ENCODE results near the gene CTRL.

Gene CTRL

DNA sequence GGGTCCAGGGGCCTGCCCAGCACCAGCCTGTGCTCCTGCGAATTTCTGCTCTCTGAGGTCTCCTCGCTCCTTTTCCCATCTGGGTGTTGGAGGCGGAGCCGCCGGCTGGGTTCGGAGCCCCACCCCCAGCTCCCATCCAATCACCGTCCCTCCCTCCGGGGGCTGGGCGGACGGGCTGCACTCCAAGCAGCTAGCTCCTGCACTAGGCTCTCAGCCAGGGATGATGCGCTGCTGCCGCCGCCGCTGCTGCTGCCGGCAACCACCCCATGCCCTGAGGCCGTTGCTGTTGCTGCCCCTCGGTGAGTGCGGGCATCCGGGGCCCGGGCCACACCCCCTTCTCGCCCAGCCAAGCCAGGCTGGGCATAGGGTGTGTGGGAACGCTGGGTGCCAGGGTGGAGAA is 47.0 kb downstream of the CTRL start, which contains the start of gene NRN1L:
NRN1L (plus strand) TSS at position 202 of the 400 bp plus-strand sequence; CDS start at position 221, 19 bp downstream.
- DNase-seq: no peak

DNA sequence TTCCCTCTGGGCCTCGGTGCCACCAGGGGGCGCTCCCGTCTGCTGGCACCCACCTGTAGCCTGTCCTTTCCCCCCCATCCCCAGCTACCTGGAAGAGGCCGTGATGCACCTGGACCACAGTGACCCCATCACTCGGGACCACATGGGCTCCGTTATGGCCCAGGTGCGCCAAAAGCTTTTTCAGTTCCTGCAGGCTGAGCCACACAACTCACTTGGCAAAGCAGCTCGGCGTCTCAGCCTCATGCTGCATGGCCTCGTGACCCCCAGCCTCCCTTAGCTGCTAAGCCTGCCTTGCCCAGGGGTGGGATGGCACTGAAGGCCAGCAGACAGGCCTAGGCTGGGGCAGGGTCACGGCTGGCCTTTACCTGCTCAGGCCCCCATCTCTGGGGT is 47.8 kb downstream of the CTRL start:
- no peak for DNase-seq

DNA sequence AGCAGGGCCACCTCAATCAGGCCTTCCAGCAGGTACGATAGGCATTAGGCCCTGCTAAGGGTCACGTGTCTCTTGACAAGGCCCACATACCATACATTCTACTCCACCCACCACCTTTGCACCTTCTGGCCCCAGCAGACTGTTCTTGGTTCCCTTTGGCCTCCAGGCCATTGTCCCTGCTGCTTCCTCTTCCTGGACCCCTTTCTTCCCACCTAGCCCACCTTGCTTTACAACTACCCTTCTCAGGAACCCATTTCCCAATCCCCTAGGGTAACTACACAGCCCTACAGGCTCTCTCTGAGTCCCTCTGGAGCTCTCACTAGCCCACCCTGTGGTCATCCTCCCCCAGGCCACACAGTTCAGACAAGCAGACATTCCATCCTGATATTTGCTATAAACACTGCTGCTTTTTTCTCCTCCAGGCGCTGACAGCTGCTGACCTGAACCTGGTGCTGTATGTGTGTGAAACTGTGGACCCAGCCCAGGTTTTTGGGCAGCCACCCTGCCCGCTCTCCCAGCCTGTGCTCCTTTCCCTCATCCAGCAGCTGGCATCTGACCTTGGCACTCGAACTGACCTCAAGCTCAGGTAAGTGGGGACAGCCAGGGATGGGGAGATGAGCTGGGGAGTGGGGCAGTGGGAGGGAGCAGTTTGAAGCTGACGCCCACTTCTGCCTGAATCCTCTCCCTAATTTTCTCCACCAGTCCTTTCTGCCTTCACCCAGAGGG is 48.4 kb downstream of the CTRL start:
- DNase-seq: no peak

DNA sequence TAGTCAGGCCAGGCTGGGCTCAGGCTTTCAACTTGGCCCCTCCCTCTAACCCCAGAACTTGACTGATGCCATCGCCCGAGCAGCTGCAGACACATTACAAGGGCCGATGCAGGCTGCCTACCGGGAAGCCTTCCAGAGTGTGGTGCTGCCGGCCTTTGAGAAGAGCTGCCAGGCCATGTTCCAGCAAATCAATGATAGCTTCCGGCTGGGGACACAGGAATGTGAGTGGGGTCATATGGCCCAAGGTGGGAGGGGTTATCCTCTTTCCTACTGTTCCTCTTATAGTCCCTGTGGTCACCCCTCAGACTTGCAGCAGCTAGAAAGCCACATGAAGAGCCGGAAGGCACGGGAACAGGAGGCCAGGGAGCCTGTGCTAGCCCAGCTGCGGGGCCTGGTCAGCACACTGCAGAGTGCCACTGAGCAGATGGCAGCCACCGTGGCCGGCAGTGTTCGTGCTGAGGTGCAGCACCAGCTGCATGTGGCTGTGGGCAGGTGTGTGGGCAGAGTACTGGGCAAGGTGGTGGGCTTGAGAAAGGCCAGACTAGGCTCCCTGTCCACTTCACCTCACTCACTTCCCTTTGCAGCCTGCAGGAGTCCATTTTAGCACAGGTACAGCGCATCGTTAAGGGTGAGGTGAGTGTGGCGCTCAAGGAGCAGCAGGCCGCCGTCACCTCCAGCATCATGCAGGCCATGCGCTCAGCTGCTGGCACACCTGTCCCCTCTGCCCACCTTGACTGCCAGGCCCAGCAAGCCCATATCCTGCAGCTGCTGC is 49.1 kb downstream of the CTRL start:
- DNase-seq: no peak

DNA sequence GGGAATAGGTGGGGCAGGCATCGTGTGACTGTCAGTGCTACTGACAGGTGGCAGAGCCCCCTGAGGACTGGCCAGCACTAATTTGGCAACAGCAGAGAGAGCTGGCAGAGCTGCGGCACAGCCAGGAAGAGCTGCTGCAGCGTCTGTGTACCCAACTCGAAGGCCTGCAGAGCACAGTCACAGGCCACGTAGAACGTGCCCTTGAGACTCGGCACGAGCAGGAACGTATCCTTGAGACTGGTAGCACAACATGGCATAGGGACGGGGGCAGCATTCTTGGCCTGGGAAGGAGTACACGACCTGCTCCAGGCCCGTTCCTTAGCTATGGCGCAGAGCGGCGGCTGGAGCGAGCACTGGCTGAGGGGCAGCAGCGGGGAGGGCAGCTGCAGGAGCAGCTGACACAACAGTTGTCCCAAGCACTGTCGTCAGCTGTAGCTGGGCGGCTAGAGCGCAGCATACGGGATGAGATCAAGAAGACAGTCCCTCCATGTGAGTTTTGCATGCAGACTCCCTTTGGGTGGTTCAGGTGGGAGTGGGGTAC is 50.0 kb downstream of the CTRL start:
- DNase-seq: no peak

DNA sequence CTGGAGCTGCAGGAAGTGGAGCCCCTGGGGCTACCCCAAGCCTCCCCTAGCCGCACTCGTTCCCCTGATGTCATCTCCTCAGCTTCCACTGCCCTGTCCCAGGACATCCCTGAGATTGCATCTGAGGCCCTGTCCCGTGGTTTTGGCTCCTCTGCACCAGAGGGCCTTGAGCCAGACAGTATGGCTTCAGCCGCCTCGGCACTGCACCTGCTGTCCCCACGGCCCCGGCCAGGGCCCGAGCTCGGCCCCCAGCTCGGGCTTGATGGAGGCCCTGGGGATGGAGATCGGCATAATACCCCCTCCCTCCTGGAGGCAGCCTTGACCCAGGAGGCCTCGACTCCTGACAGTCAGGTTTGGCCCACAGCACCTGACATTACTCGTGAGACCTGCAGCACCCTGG is 51.1 kb downstream of the CTRL start:
- no peak for DNase-seq

DNA sequence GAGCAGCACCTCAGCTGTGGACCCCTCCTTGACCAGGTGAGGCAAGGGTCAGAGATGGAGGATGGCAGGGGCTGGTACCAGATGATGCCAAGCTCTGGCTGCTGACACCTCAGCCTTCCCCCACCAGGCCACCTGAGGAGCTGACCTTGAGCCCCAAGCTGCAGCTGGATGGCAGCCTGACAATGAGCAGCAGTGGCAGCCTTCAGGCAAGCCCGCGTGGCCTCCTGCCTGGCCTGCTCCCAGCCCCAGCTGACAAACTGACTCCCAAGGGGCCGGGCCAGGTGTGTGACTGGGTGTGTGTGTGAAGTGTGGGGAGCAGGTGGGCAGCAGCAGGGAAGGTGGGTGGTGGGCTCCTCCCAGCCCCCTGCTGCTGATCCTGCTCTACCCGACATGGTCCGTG is 51.7 kb downstream of the CTRL start:
- DNase-seq: no peak
